Skin of body (tissue), 2 donors: ENCODE measurements around the gene AAK1. TPM values are rescaled to one million over a fixed set of nuclear protein-coding genes. Genes with fewer than 3 reads are reported as not detected.

Experiments
- DNase-seq: peaks from one replicate; lab custom pipeline; 2025; lab: John Stamatoyannopoulos, UW
- total RNA-seq: library from RNA; depleted of rRNA; stranded (reverse); fragments of >200 nt; gene quantifications from one replicate; pipeline ENCODE4 v1.2.3, GENCODE V29; 2014

AAK1 gene
- total RNA-seq, 1 donor from 2014 or later, result 29.9 TPM

- DNase-seq, result peak; percentile 13
Measured at GRCh38 chr2:69544951-69545350, 98.6 kb downstream of the AAK1 start.

DNA sequence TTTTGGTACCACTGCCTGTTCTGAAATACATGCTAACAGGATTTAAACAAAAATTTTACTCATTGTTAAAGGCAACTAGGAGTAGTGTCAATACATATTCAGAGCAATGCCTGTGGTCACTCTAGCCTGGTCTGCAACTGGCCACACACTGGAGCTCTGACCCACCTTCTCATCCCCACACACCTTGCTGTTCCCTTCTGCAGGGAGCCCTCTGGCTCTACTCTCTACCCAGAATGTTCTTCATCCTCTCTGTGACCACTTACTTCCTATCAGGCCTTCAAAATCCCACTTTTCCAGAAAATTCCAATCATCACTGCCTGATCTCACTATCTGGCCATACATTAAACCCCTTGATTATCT lies 104.0 kb downstream of the AAK1 start:
- DNase-seq, result no peak

DNA sequence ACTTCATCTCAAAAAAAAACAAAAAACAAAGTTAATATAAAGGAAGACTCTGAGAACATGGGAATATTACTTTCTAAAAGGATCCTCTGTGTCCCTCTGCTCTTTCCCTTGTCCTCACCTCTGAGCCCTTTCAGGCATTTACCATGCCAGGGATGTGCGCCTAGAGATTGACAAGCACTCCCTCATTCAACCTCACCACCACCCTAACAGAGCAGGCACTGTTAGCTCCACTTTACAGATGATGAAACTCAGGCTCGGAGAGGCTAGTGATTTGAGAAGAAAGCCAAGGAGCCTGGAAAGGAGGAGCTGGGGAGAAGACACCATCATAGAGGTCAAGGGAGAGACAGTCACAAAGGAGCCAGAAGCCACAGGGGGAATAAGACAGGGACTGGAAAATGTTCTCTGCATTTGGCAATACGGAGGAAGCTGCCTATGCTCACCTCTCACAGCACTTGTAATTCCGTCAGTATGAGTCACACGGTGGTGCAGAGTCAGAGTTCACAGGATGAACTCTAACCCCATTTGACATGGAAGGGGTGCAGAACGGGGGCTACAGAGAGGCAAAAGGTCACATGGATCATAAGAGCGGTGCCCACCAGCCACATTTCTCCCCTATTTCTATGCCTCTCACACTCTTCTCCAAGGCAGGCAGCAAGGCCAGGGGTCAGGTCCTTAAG lies 104.5 kb downstream of the AAK1 start:
- no peak for DNase-seq

DNA sequence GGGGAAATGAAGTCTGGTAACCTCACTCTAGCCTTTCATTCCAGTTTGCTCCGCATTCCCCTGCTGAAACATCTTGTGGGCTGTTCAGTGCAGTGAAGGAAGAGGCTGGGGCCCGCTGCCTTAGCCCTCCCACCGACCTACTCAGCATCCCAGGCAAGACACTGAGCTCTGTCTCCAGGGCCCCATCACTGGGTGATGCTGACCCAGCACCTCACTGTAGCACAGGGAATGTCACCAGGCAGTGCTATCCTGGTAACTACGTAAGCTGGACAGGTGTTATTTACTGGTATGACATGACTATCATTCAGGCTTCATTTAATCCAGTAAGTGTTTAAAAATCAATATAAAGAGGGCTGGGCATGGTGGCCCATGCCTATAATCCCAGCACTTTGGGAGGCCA lies 105.3 kb downstream of the AAK1 start:
- DNase-seq, result no peak

DNA sequence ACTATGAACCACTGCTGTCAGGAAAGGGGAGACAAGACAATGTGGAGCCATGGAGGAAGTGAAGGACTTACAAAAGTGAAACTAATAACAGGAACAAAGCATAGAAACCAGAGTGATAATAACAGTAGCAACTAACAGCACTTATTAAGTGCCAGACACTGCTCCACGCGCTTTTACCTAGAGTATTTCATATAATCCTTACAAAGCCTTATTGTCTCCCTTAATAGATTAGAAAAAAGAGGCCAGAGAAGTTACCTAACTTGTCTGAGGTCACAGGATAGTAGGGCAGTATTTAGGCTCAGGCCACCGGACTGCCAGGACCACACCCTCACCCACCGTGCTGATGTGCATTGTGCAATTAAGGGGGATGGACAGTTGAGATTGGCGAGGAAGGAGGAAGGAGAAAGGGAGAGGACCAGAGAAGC lies 107.7 kb downstream of the AAK1 start:
- no peak for DNase-seq

GRCh38 chr2:69531186-69531585 lies 112.4 kb downstream of the AAK1 start:
- DNase-seq, result no peak

- DNase-seq, result no peak
Measured at GRCh38 chr2:69529480-69529879, 114.1 kb downstream of the AAK1 start.

DNA sequence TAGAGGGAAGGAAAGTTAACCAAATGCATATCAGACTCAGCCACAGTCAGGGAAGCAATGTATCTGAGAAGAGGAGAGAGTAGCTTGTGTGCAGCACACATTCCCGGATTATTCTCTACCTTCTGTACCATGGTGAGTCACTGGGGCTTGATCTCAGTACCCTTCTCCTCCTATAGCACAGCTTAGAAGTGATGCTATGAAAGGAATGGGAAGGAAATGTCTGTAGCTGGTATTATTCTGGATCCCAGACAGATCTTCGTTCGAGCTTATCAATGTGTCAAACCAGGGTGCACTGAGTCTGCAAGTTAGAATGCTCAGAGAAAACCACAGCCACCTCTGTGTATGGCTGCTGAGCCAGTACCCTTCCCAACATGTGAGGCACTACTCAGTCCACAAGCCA lies 118.3 kb downstream of the AAK1 start:
- DNase-seq, result no peak

GRCh38 chr2:69524799-69525198 lies 118.7 kb downstream of the AAK1 start:
- no peak for DNase-seq

GRCh38 chr2:69521747-69522146 lies 121.8 kb downstream of the AAK1 start:
- DNase-seq, result no peak

DNA sequence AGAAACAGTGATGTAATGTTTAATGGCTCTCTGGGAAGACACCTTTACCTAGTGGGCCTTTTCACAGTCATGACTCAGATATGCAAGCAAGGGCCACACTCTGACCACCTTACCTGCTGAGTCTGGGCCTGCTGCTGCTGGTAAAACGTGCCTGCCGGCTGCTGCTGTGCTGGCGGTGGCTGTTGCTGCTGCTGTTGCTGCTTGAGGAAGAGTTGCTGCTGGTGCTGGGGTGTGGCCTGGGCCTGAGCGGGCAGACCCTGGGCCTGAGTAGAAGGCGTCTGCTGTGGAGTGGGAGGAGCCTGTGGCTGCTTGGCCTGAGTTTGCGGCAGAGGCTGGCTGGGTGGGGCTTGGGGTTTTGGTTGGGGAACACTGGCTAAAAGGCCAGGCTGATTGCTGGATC lies 124.7 kb downstream of the AAK1 start:
- DNase-seq, result no peak

GRCh38 chr2:69517410-69517809 lies 126.1 kb downstream of the AAK1 start:
- DNase-seq, result no peak

DNA sequence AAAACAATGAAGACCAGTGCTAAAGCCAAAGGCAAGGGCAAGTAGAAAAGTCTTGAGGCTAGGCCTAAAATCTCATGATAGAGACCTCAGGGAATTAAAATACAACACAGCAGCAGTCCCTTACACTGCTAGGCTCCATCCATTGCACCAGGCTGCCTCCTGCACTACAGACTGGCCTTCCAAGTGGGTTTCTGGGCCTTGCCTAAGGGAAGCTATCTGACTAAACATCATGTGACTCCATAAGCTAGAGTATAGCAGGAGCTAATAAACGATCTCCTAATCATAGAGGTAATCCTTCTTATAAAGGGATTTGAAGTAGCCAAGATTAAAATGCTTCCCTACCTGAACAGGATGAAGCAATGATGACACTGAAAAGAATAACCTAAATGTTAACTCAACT lies 128.7 kb downstream of the AAK1 start:
- DNase-seq, result no peak

GRCh38 chr2:69514406-69514805 lies 129.1 kb downstream of the AAK1 start:
- DNase-seq, result no peak

- DNase-seq, result no peak
Measured at GRCh38 chr2:69512446-69512845, 131.1 kb downstream of the AAK1 start.

DNA sequence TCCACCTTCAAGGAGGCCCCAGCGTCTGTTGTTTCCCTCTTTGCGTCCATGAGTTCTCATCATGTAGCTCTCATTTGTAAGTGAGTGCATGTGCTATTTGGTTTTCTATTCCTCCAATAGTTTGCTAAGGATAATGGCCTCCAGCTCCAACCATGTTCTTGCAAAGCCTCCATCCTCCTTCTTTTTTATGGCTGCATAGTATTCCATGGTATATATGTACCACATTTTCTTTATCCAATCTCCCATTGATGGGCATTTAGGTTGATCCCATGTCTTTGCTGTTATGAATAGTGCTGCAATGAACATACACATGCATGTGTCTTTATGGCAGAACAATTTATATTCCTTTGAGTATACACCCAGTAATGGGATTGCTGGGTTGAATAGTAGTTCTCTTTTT lies 133.3 kb downstream of the AAK1 start:
- DNase-seq, result no peak

DNA sequence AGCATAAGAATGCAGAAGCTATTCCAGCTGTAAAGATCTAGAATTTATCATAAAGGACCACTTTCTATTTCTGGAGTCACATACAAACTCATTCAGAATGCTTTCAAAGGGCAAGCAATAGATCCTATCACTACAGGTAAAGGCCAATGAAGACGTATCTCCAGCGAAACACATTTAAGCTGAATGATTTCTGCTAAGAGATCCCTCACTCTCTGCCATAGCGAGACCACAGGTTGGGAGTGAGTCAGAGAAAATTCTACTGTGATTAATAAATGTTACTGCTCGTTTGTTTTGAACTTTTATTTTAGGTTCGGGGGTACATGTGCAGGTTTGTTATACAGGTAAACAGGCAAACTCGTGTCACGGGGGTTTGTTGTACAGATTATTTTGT lies 133.8 kb downstream of the AAK1 start:
- no peak for DNase-seq

GRCh38 chr2:69509011-69509749 lies 134.4 kb downstream of the AAK1 start:
- no peak for DNase-seq

DNA sequence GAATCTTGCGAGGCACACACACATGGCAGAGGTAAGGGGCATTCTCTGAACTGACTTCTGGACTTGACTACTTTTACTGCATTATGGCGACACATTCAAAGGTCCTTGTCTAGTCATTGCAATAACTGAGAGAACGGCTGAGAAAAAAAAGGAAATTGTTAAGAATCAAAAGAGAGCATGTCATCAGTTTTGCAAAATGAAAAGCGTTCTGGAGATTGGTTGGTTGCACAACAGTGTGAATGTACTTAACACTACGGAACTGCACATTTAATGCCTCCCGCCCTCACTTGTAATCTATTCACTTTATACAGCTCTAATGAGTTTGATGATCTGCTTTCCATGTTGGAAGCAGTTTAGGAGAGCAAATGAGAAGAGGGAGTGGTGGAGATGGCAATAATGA lies 137.8 kb downstream of the AAK1 start:
- DNase-seq, result no peak

DNA sequence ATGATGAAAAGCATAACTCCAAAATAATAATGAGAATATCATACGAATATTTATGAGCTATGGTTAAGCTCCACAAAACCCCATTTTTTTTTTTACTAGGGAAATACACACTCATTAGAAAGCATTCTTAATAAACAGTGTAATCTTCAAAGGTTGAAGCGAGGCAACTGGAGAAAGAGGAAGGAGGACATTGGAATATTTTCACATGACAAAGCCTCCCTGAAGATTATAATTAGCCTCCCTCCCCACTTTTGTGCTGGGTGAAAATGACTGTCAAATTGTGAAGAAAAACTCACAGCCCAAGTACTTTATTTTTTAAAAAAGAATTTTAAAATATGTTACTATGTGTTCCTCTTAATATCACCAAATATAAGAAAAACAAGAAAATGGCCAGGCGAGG lies 142.2 kb downstream of the AAK1 start:
- no peak for DNase-seq

- no peak for DNase-seq
Measured at GRCh38 chr2:69499966-69500365, 143.6 kb downstream of the AAK1 start.

GRCh38 chr2:69499242-69499641 lies 144.3 kb downstream of the AAK1 start:
- DNase-seq, result no peak

DNA sequence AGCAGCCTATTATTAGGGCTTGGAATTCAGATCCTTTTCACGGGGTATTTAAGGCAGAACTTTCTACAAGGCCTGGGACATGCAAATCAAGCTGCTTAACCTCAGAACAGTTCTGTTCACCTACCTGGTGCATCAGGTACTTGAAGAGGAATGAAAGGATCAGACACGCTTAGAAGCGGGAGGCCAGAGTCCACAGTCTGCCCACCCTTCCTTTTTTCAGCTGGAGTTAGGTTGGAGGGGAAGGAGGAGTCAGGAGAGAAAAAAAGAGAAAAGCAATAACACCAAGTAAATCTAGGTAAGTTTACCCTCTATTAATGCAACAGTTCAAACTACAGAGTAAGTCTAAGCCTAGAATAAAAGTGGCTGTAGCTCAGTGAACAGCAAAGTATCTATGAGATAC lies 147.7 kb downstream of the AAK1 start:
- no peak for DNase-seq
